Chondrocyte (in vitro differentiated cells): ENCODE measurements around the gene ARL4A. TPM values are rescaled to one million over a fixed set of nuclear protein-coding genes. Genes with fewer than 3 reads are reported as not detected.
A peak's percentile ranks its signal among the peaks of the same experiment; 100 is the strongest.
"Not testable (repeated sequence)": the region's sequence is repeated elsewhere in the genome, so short reads cannot be mapped to it uniquely, and the experiment has no call there.

Experiments
- DNase-seq: peaks from one replicate; pipeline ENCODE4 v3.0.0; 2021; ENCODE audit warnings: mixed read lengths, low spot score
- H3K27ac Mint-ChIP-seq: one replicate; pipeline ENCODE4 v1.8.0; 2021; ENCODE audit warnings: mild to moderate bottlenecking, moderate library complexity, mixed read lengths; ENCODE audit not compliant: unreplicated experiment
- H3K27me3 Mint-ChIP-seq: 2 replicates; pipeline ENCODE4 v1.8.0; 2021; ENCODE audit warnings: low read depth, mixed read lengths
- H3K36me3 Mint-ChIP-seq: 2 replicates; pipeline ENCODE4 v1.8.0; 2021; ENCODE audit warnings: low read depth, mixed read lengths
- H3K4me1 Mint-ChIP-seq: 2 replicates; pipeline ENCODE4 v1.8.0; 2021; ENCODE audit warnings: low read depth, mild to moderate bottlenecking, mixed read lengths
- H3K4me3 Mint-ChIP-seq: one replicate; pipeline ENCODE4 v1.8.0; 2021; ENCODE audit warnings: mild to moderate bottlenecking, moderate library complexity, mixed read lengths; ENCODE audit not compliant: unreplicated experiment
- H3K9me3 Mint-ChIP-seq: 2 replicates; pipeline ENCODE4 v1.8.0; 2021; ENCODE audit warnings: low read depth, mixed read lengths
- CTCF ChIP-seq: fragments of 200-600 bp; sonication (generic); IDR thresholded peaks from 2 replicates; pipeline ENCODE4 v1.5.0; 2021; ENCODE audit warnings: antibody characterized with exemption, mild to moderate bottlenecking, moderate library complexity
- total RNA-seq: library from RNA; stranded (reverse); gene quantifications from 3 replicates; pipeline ENCODE4 v1.2.1, GENCODE V29; 2021

The ARL4A gene
- total RNA-seq, 1 donor from 2014 or later = 15.3 TPM

- no peak for TF ChIP-seq CTCF
- Mint-ChIP-seq H3K27ac (no peak overlapping the region), H3K27me3 (no peaks in the 10 kb centered on the region), H3K4me1 (peaks cover 25% of the 10 kb centered on the region), H3K36me3 (no peaks in the 10 kb centered on the region), H3K9me3 (no peaks in the 10 kb centered on the region), H3K4me3 (no peak overlapping the region)
- DNase-seq = no peak
These were observed 2.7 kb upstream of the ARL4A start for GRCh38 chr7:12684733-12685132.

- DNase-seq = no peak
- H3K4me1 Mint-ChIP-seq = peaks cover 33% of the 10 kb centered on the region
- H3K36me3 Mint-ChIP-seq = no peaks in the 10 kb centered on the region
- TF ChIP-seq CTCF = peak; percentile 74
- peak overlapping the region; percentile 59 for H3K4me3 Mint-ChIP-seq
- H3K27ac Mint-ChIP-seq = peak overlapping the region; percentile 49
- no peaks in the 10 kb centered on the region for H3K27me3 Mint-ChIP-seq
- H3K9me3 Mint-ChIP-seq = no peaks in the 10 kb centered on the region
These were observed 1.9 kb upstream of the ARL4A start for GRCh38 chr7:12685550-12685949.

- H3K36me3 Mint-ChIP-seq = no peaks in the 10 kb centered on the region
- no peaks in the 10 kb centered on the region for H3K27me3 Mint-ChIP-seq
- peaks cover 38% of the 10 kb centered on the region for H3K4me1 Mint-ChIP-seq
- no peaks in the 10 kb centered on the region for H3K9me3 Mint-ChIP-seq
- peak; percentile 83 for TF ChIP-seq CTCF
- DNase-seq = peak; percentile 93
- H3K27ac Mint-ChIP-seq = peak overlapping the region; percentile 94
- peak overlapping the region; percentile 83 for H3K4me3 Mint-ChIP-seq
These were observed 1.1 kb upstream of the ARL4A start for GRCh38 chr7:12686234-12686890.

- Mint-ChIP-seq H3K27me3 (no peaks in the 10 kb centered on the region), H3K36me3 (no peaks in the 10 kb centered on the region), H3K4me1 (peaks cover 38% of the 10 kb centered on the region), H3K9me3 (no peaks in the 10 kb centered on the region), H3K4me3 (peak overlapping the region; percentile 83), H3K27ac (peak overlapping the region; percentile 88)
- no peak for TF ChIP-seq CTCF
- no peak for DNase-seq
These were observed 312 bp downstream of the ARL4A start for GRCh38 chr7:12687718-12688171.

- H3K27me3 Mint-ChIP-seq, H3K9me3 Mint-ChIP-seq, DNase-seq, H3K36me3 Mint-ChIP-seq, H3K27ac Mint-ChIP-seq: not testable (repeated sequence)
- Mint-ChIP-seq H3K4me1 (peaks cover 38% of the 10 kb centered on the region), H3K4me3 (peak overlapping the region; percentile 83)
These were observed 1.2 kb downstream of the ARL4A start for GRCh38 chr7:12688485-12689170.
